Gastrocnemius medialis (tissue), 4 donors: Measurements from ENCODE around the gene SRPK2.

ENCODE experiments used
- CTCF ChIP-seq, 5 experiments: fragments of 450-650 bp in 3 of 5; fragments of 200-600 bp in 2 of 5; sonication (generic) in 2 of 5; IDR thresholded peaks in 4 of 5; conservative IDR thresholded peaks in 1 of 5; 1 replicate in 4 of 5; 2 replicates in 1 of 5; pipeline ENCODE4 v1.5.1; 2016 to 2019; ENCODE audit warnings: antibody characterized with exemption in 5 of 5, mild to moderate bottlenecking in 3 of 5, moderate library complexity in 3 of 5
- POLR2A ChIP-seq, 2 donors: fragments of 450-650 bp; IDR thresholded peaks; one replicate each; pipeline ENCODE4 v1.6.1; 2017; ENCODE audit warnings: antibody characterized with exemption in 2 of 2, mild to moderate bottlenecking in 2 of 2, moderate library complexity in 2 of 2

- TF ChIP-seq CTCF (IDR thresholded peaks at IDR 0.05 in 4 of 5, conservative IDR thresholded peaks at IDR 0.05 in 1 of 5): no peak
- no peak for TF ChIP-seq POLR2A (IDR thresholded peaks at IDR 0.05)
These were observed 234.6 kb downstream of the SRPK2 start for GRCh38 chr7:105154084-105154483.
